HepG2 (cell line): ENCODE results near the gene CCDC121. TPM values are rescaled to one million over a fixed set of nuclear protein-coding genes. Genes with fewer than 3 reads are reported as not detected.

ENCODE experiments used
- HOMEZ ChIP-seq: IDR thresholded peaks from 2 replicates; pipeline ENCODE4 v1.6.1; 2016; ENCODE audit warnings: low read depth
- IRF2 ChIP-seq: IDR thresholded peaks from 2 replicates; pipeline ENCODE4 v1.6.1; 2018; ENCODE audit warnings: missing genetic modification reagents, missing compliant biosample characterization
- KIAA2018 ChIP-seq: sonication (generic); formaldehyde crosslinking; IDR thresholded peaks from 2 replicates; pipeline ENCODE4 v1.5.0; 2020; ENCODE audit warnings: mild to moderate bottlenecking, missing genetic modification reagents, borderline replicate concordance
- NCOA5 ChIP-seq: sonication (generic); formaldehyde crosslinking; IDR thresholded peaks from 2 replicates; pipeline ENCODE4 v1.4.0; 2020; ENCODE audit warnings: missing genetic modification reagents
- PITX1 ChIP-seq: sonication (generic); formaldehyde crosslinking; IDR thresholded peaks from 2 replicates; pipeline ENCODE4 v1.5.1; 2020; ENCODE audit warnings: mild to moderate bottlenecking, missing genetic modification reagents
- ZBTB33 ChIP-seq: sonication (generic); formaldehyde crosslinking; IDR thresholded peaks from 2 replicates; pipeline ENCODE4 v1.4.0; 2020; ENCODE audit warnings: missing genetic modification reagents
- ZBTB46 ChIP-seq: sonication (generic); formaldehyde crosslinking; IDR thresholded peaks from 2 replicates; pipeline ENCODE4 v1.4.0; 2020; ENCODE audit warnings: mild to moderate bottlenecking, missing genetic modification reagents, borderline replicate concordance
- ZBTB7A ChIP-seq: sonication (generic); formaldehyde crosslinking; IDR thresholded peaks from 2 replicates; pipeline ENCODE4 v1.8.0; 2022; ENCODE audit warnings: mild to moderate bottlenecking, missing genetic modification reagents
- ZHX1 ChIP-seq: sonication (generic); formaldehyde crosslinking; IDR thresholded peaks from 2 replicates; pipeline ENCODE4 v1.8.1; 2022; ENCODE audit warnings: low read depth, mild to moderate bottlenecking, missing genetic modification reagents
- ZNF589 ChIP-seq: sonication (generic); formaldehyde crosslinking; conservative IDR thresholded peaks from 2 replicates; pipeline ENCODE4 v1.8.0; 2022; ENCODE audit warnings: mild to moderate bottlenecking, moderate library complexity, missing genetic modification reagents
- polyA plus RNA-seq, 8 experiments: library from polyadenylated mRNA; depleted of rRNA in 3 of 8; stranded (reverse) in 7 of 8; unstranded in 1 of 8; fragments of >200 nt; fragmentation: Illumina TruSeq in 4 of 8; extraction: Trizol in 4 of 8; gene quantifications; 2 replicates each; pipeline versions ENCODE4 v1.2.1 to v1.2.3, GENCODE V29; 2011 to 2016; ENCODE audit warnings: low read depth in 4 of 8, missing spikeins in 1 of 8, mixed read lengths in 1 of 8; ENCODE audit not compliant: insufficient read depth in 1 of 8
- total RNA-seq, 5 experiments: library from RNA; depleted of rRNA; stranded (reverse); fragments of >200 nt; fragmentation: Illumina TruSeq; extraction: Trizol; gene quantifications; 2 replicates each; pipeline ENCODE4 v1.2.3, GENCODE V29; 2016; ENCODE audit warnings: low read depth in 1 of 5

CCDC121 gene
- total and polyA plus RNA-seq, 2 of the 13 experiments (the other 11 are each of a cell fraction or from before 2014, with no cell fraction given): 1.9 to 3.0 TPM

- TF ChIP-seq NCOA5 (CRISPR knock-in tag) (no peak), PITX1 (CRISPR knock-in tag) (0 out of 2 replicates have a peak, but pooled peaks have one; percentile 17), KIAA2018 (CRISPR knock-in tag) (no peak), HOMEZ (CRISPR knock-in tag) (peak; percentile 99), ZNF589 (no peak), ZBTB33 (no peak), IRF2 (CRISPR knock-in tag) (peak; percentile 85), ZBTB7A (CRISPR knock-in tag) (no peak), ZHX1 (0 out of 2 replicates have a peak, but pooled peaks have one; percentile 65), ZBTB46 (peak; percentile 55; the same call in 1 of the 2 replicates)
These were observed 46.0 kb downstream of the CCDC121 start, which contains the start of gene ZNF512 (continued) for GRCh38 chr2:27582695-27583389.
